Neuron (in vitro differentiated cells): ENCODE results near the gene AFM.

Experiments
- H2AFZ ChIP-seq: one replicate; pipeline ENCODE4 v1.6.1; 2013; ENCODE audit warnings: low read depth, mild to moderate bottlenecking, inconsistent platforms, low read length, moderate library complexity
- H3K27me3 ChIP-seq: one replicate; pipeline ENCODE4 v1.6.1; 2013; ENCODE audit warnings: low read length; ENCODE audit not compliant: insufficient read depth
- H3K36me3 ChIP-seq: one replicate; pipeline ENCODE4 v1.6.1; 2013; ENCODE audit warnings: low read length; ENCODE audit not compliant: insufficient read depth
- H3K4me1 ChIP-seq: one replicate; pipeline ENCODE4 v1.6.1; 2013; ENCODE audit warnings: low read length; ENCODE audit not compliant: insufficient read depth
- H3K4me3 ChIP-seq: 2 replicates; pipeline ENCODE4 v1.5.1; 2013; ENCODE audit warnings: mild to moderate bottlenecking, low read length, moderate library complexity
- H3K9me3 ChIP-seq: one replicate; pipeline ENCODE4 v1.6.1; 2013; ENCODE audit warnings: low read length

AFM gene

GRCh38 chr4:73456177-73457022 lies 25.1 kb upstream of the AFM start:
- H3K4me3 ChIP-seq = no peak overlapping the region
- H2AFZ ChIP-seq = no peak overlapping the region
- no peaks in the 10 kb centered on the region for H3K36me3 ChIP-seq
- H3K4me1 ChIP-seq = no peaks in the 10 kb centered on the region
- no peaks in the 10 kb centered on the region for H3K9me3 ChIP-seq
- H3K27me3 ChIP-seq = no peaks in the 10 kb centered on the region

GRCh38 chr4:73458184-73459047 lies 23.1 kb upstream of the AFM start:
- Histone ChIP-seq H2AFZ (no peak overlapping the region), H3K4me1 (no peaks in the 10 kb centered on the region), H3K27me3 (no peaks in the 10 kb centered on the region), H3K36me3 (no peaks in the 10 kb centered on the region), H3K9me3 (no peaks in the 10 kb centered on the region), H3K4me3 (no peak overlapping the region)

DNA sequence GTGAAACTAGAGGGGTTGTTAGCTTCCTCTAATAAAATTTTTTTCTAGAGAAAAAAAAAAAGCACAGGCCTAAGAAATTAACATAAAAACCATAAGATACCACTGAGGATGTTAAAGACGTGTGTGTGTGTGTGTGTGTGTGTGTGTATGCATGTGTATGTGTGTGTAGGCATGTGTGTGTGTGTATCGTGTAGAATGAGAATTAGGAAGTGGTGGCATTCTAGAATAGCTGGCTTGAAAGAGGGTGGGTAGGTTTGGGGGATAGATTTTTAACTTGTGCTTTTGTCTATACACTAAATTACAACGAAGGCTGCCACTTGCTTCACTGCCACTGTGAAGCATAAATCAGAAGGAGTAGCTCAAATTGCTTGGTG lies 22.5 kb upstream of the AFM start:
- no peak overlapping the region for H2AFZ ChIP-seq
- H3K4me3 ChIP-seq = no peak overlapping the region
- no peaks in the 10 kb centered on the region for H3K4me1 ChIP-seq
- H3K27me3 ChIP-seq = no peaks in the 10 kb centered on the region
- no peaks in the 10 kb centered on the region for H3K9me3 ChIP-seq
- H3K36me3 ChIP-seq = no peaks in the 10 kb centered on the region

DNA sequence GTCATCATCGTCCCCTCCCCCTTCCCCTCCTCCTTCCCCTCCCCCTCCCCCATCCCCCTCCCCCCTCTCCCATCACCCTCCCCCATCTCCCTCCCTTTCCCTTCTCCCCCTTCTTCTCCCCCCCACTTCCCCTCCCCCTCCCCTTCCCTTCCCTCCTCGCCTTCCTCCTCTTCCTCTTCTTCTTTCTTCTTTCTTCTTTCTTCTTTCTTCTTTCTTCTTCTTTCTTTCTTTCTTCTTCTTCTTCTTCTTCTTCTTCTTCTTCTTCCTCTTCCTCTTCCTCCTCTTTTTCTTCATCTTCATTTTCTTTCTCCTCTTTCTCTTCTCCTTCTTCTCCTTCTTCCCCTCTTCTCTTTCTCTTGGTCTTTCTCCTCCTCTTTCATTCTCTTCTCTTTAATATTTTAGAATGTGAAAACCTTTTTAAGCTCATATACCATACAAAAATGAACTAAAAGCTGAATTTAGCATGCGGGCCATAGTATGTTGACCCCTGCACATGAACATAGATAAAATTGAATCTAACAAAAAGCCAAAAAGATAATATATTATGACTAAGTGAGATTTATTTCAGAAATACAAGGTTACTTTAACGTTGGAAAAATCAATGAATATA lies 20.5 kb upstream of the AFM start:
- no peak overlapping the region for H3K4me3 ChIP-seq
- no peaks in the 10 kb centered on the region for H3K9me3 ChIP-seq
- H3K36me3 ChIP-seq = no peaks in the 10 kb centered on the region
- no peak overlapping the region for H2AFZ ChIP-seq
- no peaks in the 10 kb centered on the region for H3K27me3 ChIP-seq
- peaks cover 3% of the 10 kb centered on the region for H3K4me1 ChIP-seq

DNA sequence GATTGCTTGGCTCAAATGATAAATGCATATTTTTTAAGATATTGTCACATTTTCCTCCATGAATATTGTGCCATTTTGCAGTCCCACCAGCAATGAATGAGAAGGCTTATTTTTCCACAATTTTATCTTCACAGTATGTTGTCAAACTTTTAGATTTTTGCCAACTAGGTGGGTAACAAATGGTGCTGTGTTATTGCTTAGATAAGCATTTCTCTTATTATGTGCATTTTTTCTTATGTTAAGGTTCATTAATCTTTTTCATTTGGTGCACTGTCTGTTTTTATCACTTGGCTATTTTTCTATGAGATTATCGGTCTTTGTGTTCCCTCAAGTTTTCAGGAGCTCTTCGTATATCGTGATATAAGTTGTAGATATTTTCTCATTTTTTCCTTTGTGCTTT lies 13.4 kb upstream of the AFM start:
- H3K4me1 ChIP-seq = peaks cover 4% of the 10 kb centered on the region
- no peaks in the 10 kb centered on the region for H3K9me3 ChIP-seq

GRCh38 chr4:73470728-73471127 lies 10.8 kb upstream of the AFM start:
- Histone ChIP-seq H3K27me3 (no peaks in the 10 kb centered on the region), H3K4me3 (no peak overlapping the region), H3K4me1 (peaks cover 4% of the 10 kb centered on the region), H2AFZ (no peak overlapping the region), H3K9me3 (peaks cover 2% of the 10 kb centered on the region), H3K36me3 (no peaks in the 10 kb centered on the region)

More for the DNA sequence above, 13.4 kb upstream of the AFM start:
- H3K36me3 ChIP-seq = no peaks in the 10 kb centered on the region
- H2AFZ ChIP-seq = no peak overlapping the region
- H3K4me3 ChIP-seq = no peak overlapping the region
- H3K27me3 ChIP-seq = no peaks in the 10 kb centered on the region

DNA sequence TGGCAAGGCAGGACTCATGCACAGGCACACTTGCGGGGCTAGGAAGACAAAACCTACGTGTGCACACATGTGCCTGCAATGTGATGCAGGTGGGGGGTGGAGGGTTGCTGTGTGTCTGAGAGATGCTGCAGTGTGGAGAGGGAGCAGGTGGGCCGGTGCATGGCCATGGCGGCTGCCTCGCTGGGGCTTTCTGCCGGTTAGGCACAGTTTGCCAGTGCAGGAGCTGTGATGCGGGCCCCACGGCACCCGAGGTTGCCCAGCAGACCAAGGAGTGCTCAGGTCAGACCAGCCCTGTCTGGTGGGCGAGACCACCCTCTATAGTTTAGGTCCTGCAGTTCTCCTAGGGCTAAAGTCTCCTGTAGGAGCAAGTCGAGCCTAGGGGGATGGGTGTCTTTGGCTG lies 4.4 kb upstream of the AFM start:
- H3K27me3 ChIP-seq = no peaks in the 10 kb centered on the region
- no peak overlapping the region for H3K4me3 ChIP-seq
- H2AFZ ChIP-seq = no peak overlapping the region
- H3K4me1 ChIP-seq = no peaks in the 10 kb centered on the region
- H3K36me3 ChIP-seq = no peaks in the 10 kb centered on the region
- peaks cover 2% of the 10 kb centered on the region for H3K9me3 ChIP-seq

DNA sequence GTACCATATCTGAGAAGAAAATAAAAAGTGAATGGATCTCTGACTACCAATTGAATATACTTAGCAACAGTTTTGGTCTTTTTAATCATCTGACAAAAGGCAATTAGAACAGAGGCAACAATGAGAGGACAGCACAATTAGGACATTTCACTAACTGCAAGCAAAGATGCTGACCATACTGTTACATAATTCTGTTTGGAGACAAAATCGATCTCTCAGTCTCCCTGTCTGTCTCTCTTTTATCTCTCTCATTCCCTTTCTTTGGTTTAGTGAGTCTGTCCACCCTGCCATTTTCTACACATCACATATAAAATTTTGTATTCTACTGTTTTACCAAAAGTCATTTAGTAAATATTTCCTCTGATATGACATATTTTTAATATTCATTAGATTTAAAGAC lies 2.2 kb upstream of the AFM start:
- Histone ChIP-seq H2AFZ (no peak overlapping the region), H3K4me3 (no peak overlapping the region), H3K4me1 (no peaks in the 10 kb centered on the region), H3K27me3 (no peaks in the 10 kb centered on the region), H3K9me3 (peaks cover 2% of the 10 kb centered on the region), H3K36me3 (no peaks in the 10 kb centered on the region)

- H3K4me1 ChIP-seq = no peaks in the 10 kb centered on the region
- H3K36me3 ChIP-seq = no peaks in the 10 kb centered on the region
- H2AFZ ChIP-seq = no peak overlapping the region
- no peak overlapping the region for H3K4me3 ChIP-seq
- no peaks in the 10 kb centered on the region for H3K9me3 ChIP-seq
- no peaks in the 10 kb centered on the region for H3K27me3 ChIP-seq
Measured at GRCh38 chr4:73485085-73485484, 3.5 kb downstream of the AFM start.

DNA sequence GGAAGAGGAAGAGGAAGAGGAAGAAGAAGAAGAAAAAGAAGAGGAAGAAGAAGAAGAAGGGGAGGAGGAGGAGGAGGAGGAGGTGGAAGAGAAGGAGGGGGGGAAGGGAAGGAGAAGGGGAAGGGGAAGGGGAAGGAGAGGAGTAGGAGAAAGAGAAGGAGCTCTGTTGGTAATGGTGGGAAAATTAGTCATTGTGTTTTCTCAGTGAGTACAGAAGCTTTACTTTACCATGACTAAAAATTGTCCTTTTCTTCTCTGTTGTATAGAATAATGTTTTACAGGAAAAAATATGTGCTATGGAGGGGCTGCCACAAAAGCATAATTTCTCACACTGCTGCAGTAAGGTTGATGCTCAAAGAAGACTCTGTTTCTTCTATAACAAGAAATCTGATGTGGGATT lies 4.1 kb downstream of the AFM start:
- H3K36me3 ChIP-seq = no peaks in the 10 kb centered on the region
- no peaks in the 10 kb centered on the region for H3K4me1 ChIP-seq
- no peaks in the 10 kb centered on the region for H3K27me3 ChIP-seq
- H3K9me3 ChIP-seq = no peaks in the 10 kb centered on the region
- no peak overlapping the region for H2AFZ ChIP-seq
- H3K4me3 ChIP-seq = no peak overlapping the region

DNA sequence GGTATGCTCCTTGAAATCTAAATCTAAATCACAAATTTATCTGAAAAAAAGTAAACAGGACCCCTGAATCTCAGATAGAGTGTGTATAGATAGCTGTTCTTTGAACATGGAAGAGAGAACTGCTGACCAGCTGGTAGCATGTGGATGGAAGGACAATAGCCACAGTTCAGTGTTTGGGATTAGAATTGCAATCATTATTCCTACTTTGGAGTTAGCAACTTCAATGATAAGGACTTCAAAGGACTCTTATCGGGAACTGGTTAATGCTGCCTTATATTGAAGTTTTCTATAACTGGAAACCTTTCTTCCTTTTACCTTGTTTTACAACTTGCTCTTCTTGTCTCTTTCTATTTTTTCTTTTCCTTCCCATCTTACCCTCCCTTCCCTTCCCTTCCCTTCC lies 5.0 kb downstream of the AFM start:
- Histone ChIP-seq H2AFZ (no peak overlapping the region), H3K27me3 (no peaks in the 10 kb centered on the region), H3K4me1 (no peaks in the 10 kb centered on the region), H3K4me3 (no peak overlapping the region), H3K36me3 (no peaks in the 10 kb centered on the region), H3K9me3 (no peaks in the 10 kb centered on the region)

GRCh38 chr4:73487233-73487632 lies 5.7 kb downstream of the AFM start:
- Histone ChIP-seq H2AFZ (no peak overlapping the region), H3K9me3 (no peaks in the 10 kb centered on the region), H3K4me1 (no peaks in the 10 kb centered on the region), H3K36me3 (no peaks in the 10 kb centered on the region), H3K4me3 (no peak overlapping the region), H3K27me3 (no peaks in the 10 kb centered on the region)
